VCaP (cell line): ENCODE measurements around the gene STX5.

Source experiments
- H3K27ac ChIP-seq: fragments of 450-650 bp; 2 replicates; pipeline ENCODE4 v1.5.1; 2017
- TF ChIP-seq, protein P1 (sequence below): fragments of 450-650 bp; conservative IDR thresholded peaks from 2 replicates; pipeline ENCODE4 v1.5.1; 2017; ENCODE audit warnings: mild to moderate bottlenecking, moderate library complexity

STX5 gene

DNA sequence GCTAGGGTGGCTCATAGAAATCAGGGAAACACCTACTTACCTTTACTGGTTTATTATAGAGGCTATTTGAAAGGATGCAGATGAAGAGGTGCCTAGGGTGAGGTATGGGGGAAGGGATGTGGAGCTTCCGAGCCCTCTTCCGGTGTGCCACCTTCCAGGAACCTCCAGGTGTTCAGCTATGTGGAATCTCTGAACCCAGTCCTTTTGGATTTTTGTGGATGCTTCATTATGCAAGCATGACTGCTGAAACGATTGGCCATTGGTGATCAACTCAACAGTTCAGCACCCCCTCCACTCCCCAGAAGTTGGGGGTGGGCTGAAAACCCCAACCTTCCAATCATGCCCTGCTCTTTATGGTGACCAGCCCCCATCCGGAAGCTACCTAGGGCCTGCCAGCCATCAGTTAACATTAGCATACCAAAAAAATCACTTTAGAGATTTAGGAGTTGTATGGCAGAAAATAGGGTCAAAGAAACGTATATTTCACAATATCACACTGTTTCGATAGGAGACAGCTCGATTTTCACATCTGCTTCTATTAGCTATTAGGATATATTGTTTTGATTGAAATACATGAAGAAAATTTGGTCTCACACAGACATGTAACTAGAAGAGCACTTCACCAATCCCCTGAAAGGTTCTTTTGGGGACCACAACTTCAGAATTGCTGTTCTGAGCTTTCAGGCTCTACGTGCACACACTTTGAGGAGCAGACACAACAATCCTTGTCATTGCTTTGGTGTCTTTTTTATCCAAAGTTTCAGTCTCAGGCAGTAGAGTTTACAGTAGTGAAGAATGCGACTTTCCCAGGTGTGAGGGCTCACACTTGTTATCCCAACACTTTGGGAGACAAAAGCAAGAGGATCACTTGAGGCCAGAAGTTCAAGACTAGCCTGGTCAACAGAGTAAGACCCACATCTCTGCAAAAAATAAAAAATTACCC is 73.7 kb downstream of the STX5 start:
- no peak overlapping the region for H3K27ac ChIP-seq
- TF ChIP-seq, protein P1, sequence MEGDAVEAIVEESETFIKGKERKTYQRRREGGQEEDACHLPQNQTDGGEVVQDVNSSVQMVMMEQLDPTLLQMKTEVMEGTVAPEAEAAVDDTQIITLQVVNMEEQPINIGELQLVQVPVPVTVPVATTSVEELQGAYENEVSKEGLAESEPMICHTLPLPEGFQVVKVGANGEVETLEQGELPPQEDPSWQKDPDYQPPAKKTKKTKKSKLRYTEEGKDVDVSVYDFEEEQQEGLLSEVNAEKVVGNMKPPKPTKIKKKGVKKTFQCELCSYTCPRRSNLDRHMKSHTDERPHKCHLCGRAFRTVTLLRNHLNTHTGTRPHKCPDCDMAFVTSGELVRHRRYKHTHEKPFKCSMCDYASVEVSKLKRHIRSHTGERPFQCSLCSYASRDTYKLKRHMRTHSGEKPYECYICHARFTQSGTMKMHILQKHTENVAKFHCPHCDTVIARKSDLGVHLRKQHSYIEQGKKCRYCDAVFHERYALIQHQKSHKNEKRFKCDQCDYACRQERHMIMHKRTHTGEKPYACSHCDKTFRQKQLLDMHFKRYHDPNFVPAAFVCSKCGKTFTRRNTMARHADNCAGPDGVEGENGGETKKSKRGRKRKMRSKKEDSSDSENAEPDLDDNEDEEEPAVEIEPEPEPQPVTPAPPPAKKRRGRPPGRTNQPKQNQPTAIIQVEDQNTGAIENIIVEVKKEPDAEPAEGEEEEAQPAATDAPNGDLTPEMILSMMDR = no peak
